ENCODE data around the gene TMEM108. TPM values are rescaled to one million over a fixed set of nuclear protein-coding genes. Genes with fewer than 3 reads are reported as not detected.

Gene TMEM108
- polyA plus RNA-seq, 1 donor from 2014 or later: 2.1 TPM

GRCh38 chr3:133271042-133271441 lies 232.9 kb downstream of the TMEM108 start:
- H3K36me3 ChIP-seq (ENCODE audit: insufficient read depth, low read length): no peaks in the 10 kb centered on the region
- no peak for TF ChIP-seq POLR2AphosphoS5 (IDR thresholded peaks at IDR 0.05)
- no peak for TF ChIP-seq MXI1 (conservative IDR thresholded peaks at IDR 0.05; ENCODE audit: poor library complexity, severe bottlenecking)
- no peak for TF ChIP-seq RAD21 (conservative IDR thresholded peaks at IDR 0.05)
- TF ChIP-seq REST (IDR thresholded peaks at IDR 0.05; ENCODE audit: borderline replicate concordance): no peak
- no peak for TF ChIP-seq TAF1 (IDR thresholded peaks at IDR 0.05; ENCODE audit: low read depth)
- no peak for TF ChIP-seq CTCF (IDR thresholded peaks at IDR 0.05; ENCODE audit: poor library complexity, severe bottlenecking)
- no peak for TF ChIP-seq SMC3 (conservative IDR thresholded peaks at IDR 0.05; ENCODE audit: poor library complexity)
- TF ChIP-seq EP300 (conservative IDR thresholded peaks at IDR 0.05; ENCODE audit: poor library complexity, severe bottlenecking): no peak
- no peak for TF ChIP-seq EZH2 (IDR thresholded peaks at IDR 0.05; ENCODE audit: borderline replicate concordance, insufficient read depth, low read length, poor library complexity, severe bottlenecking)
- no peaks in the 10 kb centered on the region for H3K9me3 ChIP-seq (ENCODE audit: low read length)
- H3K4me3 ChIP-seq (ENCODE audit: low read length): no peak overlapping the region
- H3K27ac ChIP-seq (ENCODE audit: low read length): no peak overlapping the region
- H4K20me1 ChIP-seq (ENCODE audit: insufficient read depth): no peaks in the 10 kb centered on the region
- H2AFZ ChIP-seq (ENCODE audit: low read depth, low read length): no peak overlapping the region
- H3K27me3 ChIP-seq (ENCODE audit: insufficient read depth, low read depth, low read length): no peaks in the 10 kb centered on the region
- H3F3A ChIP-seq (ENCODE audit: insufficient read depth, low read length, poor library complexity, severe bottlenecking): no peaks in the 10 kb centered on the region
- H3K9ac ChIP-seq (ENCODE audit: low read length): no peak overlapping the region
- H3K79me2 ChIP-seq (replicated peaks; ENCODE audit: insufficient read depth, low read length): no peaks in the 10 kb centered on the region
- H3K9me2 ChIP-seq (ENCODE audit: insufficient read depth, low read length): no peaks in the 10 kb centered on the region
- H3K4me2 ChIP-seq (ENCODE audit: low read length): no peak overlapping the region

GRCh38 chr3:133271539-133271938 lies 233.3 kb downstream of the TMEM108 start:
- no peaks in the 10 kb centered on the region for H3K27me3 ChIP-seq (ENCODE audit: insufficient read depth, low read depth, low read length)
- no peak overlapping the region for H2AFZ ChIP-seq (ENCODE audit: low read depth, low read length)
- H3K9me3 ChIP-seq (ENCODE audit: low read length): no peaks in the 10 kb centered on the region
- no peaks in the 10 kb centered on the region for H3K79me2 ChIP-seq (replicated peaks; ENCODE audit: insufficient read depth, low read length)
- H3F3A ChIP-seq (ENCODE audit: insufficient read depth, low read length, poor library complexity, severe bottlenecking): no peaks in the 10 kb centered on the region
- no peaks in the 10 kb centered on the region for H3K9me2 ChIP-seq (ENCODE audit: insufficient read depth, low read length)
- no peak overlapping the region for H3K4me3 ChIP-seq (ENCODE audit: low read length)
- no peaks in the 10 kb centered on the region for H4K20me1 ChIP-seq (ENCODE audit: insufficient read depth)
- TF ChIP-seq TAF1 (IDR thresholded peaks at IDR 0.05; ENCODE audit: low read depth): no peak
- TF ChIP-seq EZH2 (IDR thresholded peaks at IDR 0.05; ENCODE audit: borderline replicate concordance, insufficient read depth, low read length, poor library complexity, severe bottlenecking): no peak
- TF ChIP-seq REST (IDR thresholded peaks at IDR 0.05; ENCODE audit: borderline replicate concordance): no peak
- no peak for TF ChIP-seq MXI1 (conservative IDR thresholded peaks at IDR 0.05; ENCODE audit: poor library complexity, severe bottlenecking)
- TF ChIP-seq CTCF (IDR thresholded peaks at IDR 0.05; ENCODE audit: poor library complexity, severe bottlenecking): no peak
- TF ChIP-seq EP300 (conservative IDR thresholded peaks at IDR 0.05; ENCODE audit: poor library complexity, severe bottlenecking): no peak
- TF ChIP-seq RAD21 (conservative IDR thresholded peaks at IDR 0.05): no peak
- no peak overlapping the region for H3K27ac ChIP-seq (ENCODE audit: low read length)
- H3K36me3 ChIP-seq (ENCODE audit: insufficient read depth, low read length): no peaks in the 10 kb centered on the region
- no peak overlapping the region for H3K9ac ChIP-seq (ENCODE audit: low read length)
- H3K4me2 ChIP-seq (ENCODE audit: low read length): no peak overlapping the region

Data from neural cell (in vitro differentiated cells).